A549 (cell line): Measurements from ENCODE around the gene LRIG1. TPM values are rescaled to one million over a fixed set of nuclear protein-coding genes. Genes with fewer than 3 reads are reported as not detected.

Experiments
- ATAC-seq, 2 experiments: fragments of 200-7000 bp in 1 of 2; fragments of >200 bp in 1 of 2; cut with Nextera tagmentation in 1 of 2; cut with Tn5 transposase in 1 of 2; 3 replicates each; pipeline versions ENCODE4 v1.8.0 to v1.9.1; 2018 to 2020; ENCODE audit warnings: mild to moderate bottlenecking in 1 of 2, moderate library complexity in 1 of 2
- CTCF ChIA-PET: fragments of 300-600 bp; sonication (Branson Sonifier 250); formaldehyde crosslinking; extraction: SDS; loops from one replicate; lab custom pipeline; 2021; ENCODE audit warnings: antibody characterized with exemption, inconsistent platforms; lab: Yijun Ruan, JAX
- POLR2A ChIA-PET: fragments of 350-600 bp; formaldehyde crosslinking; extraction: SDS; loops from one replicate; lab custom pipeline; 2021; ENCODE audit warnings: antibody characterized with exemption, inconsistent platforms; lab: Yijun Ruan, JAX
- DNase-seq, 2 experiments: peaks; one replicate each; pipeline versions ENCODE4 v3.0.0 to v3.0.0-alpha.2; 2011 to 2016; ENCODE audit warnings: low read depth in 1 of 2, low spot score in 1 of 2
- FAIRE-seq: peaks from 2 replicates; lab custom pipeline; 2011; peaks lifted over from hg19 to GRCh38; lab: Jason Lieb, UNC
- H3K27ac ChIP-seq, 2 experiments: fragments of >200 bp; sonication (Bioruptor Twin); formaldehyde crosslinking; 3 replicates each; pipeline ENCODE4 v1.5.1; 2016 to 2017
- H3K4me1 ChIP-seq: fragments of >200 bp; sonication (Bioruptor Twin); formaldehyde crosslinking; 3 replicates; pipeline ENCODE4 v1.6.1; 2016
- H3K4me2 ChIP-seq: fragments of >200 bp; sonication (Bioruptor Twin); formaldehyde crosslinking; 3 replicates; pipeline ENCODE4 v1.6.1; 2016
- H3K4me3 ChIP-seq: fragments of >200 bp; sonication (Bioruptor Twin); formaldehyde crosslinking; 3 replicates; pipeline ENCODE4 v1.5.1; 2016
- H3K9me3 ChIP-seq: fragments of >200 bp; sonication (Bioruptor Twin); formaldehyde crosslinking; 3 replicates; pipeline ENCODE4 v1.6.1; 2016
- BCL3 ChIP-seq: fragments of >200 bp; sonication (Bioruptor Twin); formaldehyde crosslinking; IDR thresholded peaks from 3 replicates; pipeline ENCODE4 v1.6.1; 2016
- CBX2 ChIP-seq: fragments of 200-600 bp; sonication (generic); IDR thresholded peaks from 2 replicates; pipeline ENCODE4 v1.6.1; 2016; ENCODE audit warnings: low read depth, mild to moderate bottlenecking, borderline replicate concordance
- CBX8 ChIP-seq: fragments of 200-600 bp; sonication (generic); IDR thresholded peaks from 2 replicates; pipeline ENCODE4 v1.6.1; 2016
- CEBPB ChIP-seq, 2 experiments: fragments of >200 bp in 1 of 2; sonication (Bioruptor Twin) in 1 of 2; formaldehyde crosslinking in 1 of 2; IDR thresholded peaks; 2 replicates each; pipeline ENCODE4 v1.6.1; 2012 to 2016
- CHD2 ChIP-seq: fragments of 150-350 bp; IDR thresholded peaks from 2 replicates; pipeline ENCODE4 v1.6.1; 2014; ENCODE audit warnings: low read length; ENCODE audit not compliant: partially characterized antibody
- EP300 ChIP-seq, 2 experiments: fragments of >200 bp; sonication (Bioruptor Twin); formaldehyde crosslinking; IDR thresholded peaks; 2 replicates in 1 of 2; 3 replicates in 1 of 2; pipeline ENCODE4 v1.6.1; 2016 to 2017
- ESRRA ChIP-seq: fragments of 150-350 bp; IDR thresholded peaks from 2 replicates; pipeline ENCODE4 v1.6.1; 2014; ENCODE audit warnings: mild to moderate bottlenecking, low read length, borderline replicate concordance
- GATA3 ChIP-seq: IDR thresholded peaks from 2 replicates; pipeline ENCODE4 v1.6.1; 2012; ENCODE audit warnings: borderline replicate concordance
- HEYL ChIP-seq: fragments of 250-450 bp; sonication (Bioruptor Pico); IDR thresholded peaks from 2 replicates; pipeline ENCODE4 v1.8.0; 2021; ENCODE audit warnings: mild to moderate bottlenecking, moderate library complexity
- HOXB13 ChIP-seq: fragments of 250-450 bp; sonication (Bioruptor Pico); IDR thresholded peaks from 2 replicates; pipeline ENCODE4 v1.5.0; 2020; ENCODE audit warnings: low read depth, mild to moderate bottlenecking, moderate library complexity
- HOXB5 ChIP-seq: fragments of 250-450 bp; sonication (Bioruptor Pico); IDR thresholded peaks from 2 replicates; pipeline ENCODE4 v1.5.0; 2020; ENCODE audit warnings: mild to moderate bottlenecking, moderate library complexity
- KDM1A ChIP-seq: fragments of 200-600 bp; sonication (generic); IDR thresholded peaks from 2 replicates; pipeline ENCODE4 v1.6.1; 2016; ENCODE audit warnings: low read depth, mild to moderate bottlenecking
- KDM5A ChIP-seq: fragments of 200-600 bp; sonication (generic); IDR thresholded peaks from 2 replicates; pipeline ENCODE4 v1.6.1; 2016; ENCODE audit warnings: antibody characterized with exemption, mild to moderate bottlenecking
- MYC ChIP-seq: IDR thresholded peaks from 2 replicates; pipeline ENCODE4 v1.6.1; 2012; ENCODE audit warnings: mild to moderate bottlenecking, inconsistent platforms, low read length, improper control_type of control experiment, borderline replicate concordance
- NFE2L2 ChIP-seq: fragments of 150-350 bp; conservative IDR thresholded peaks from 2 replicates; pipeline ENCODE4 v1.6.1; 2014; ENCODE audit warnings: low read length
- PBX3 ChIP-seq: IDR thresholded peaks from 2 replicates; pipeline ENCODE4 v1.6.1; 2012
- RAD21 ChIP-seq, 2 experiments: fragments of >200 bp in 1 of 2; sonication (Bioruptor Twin) in 1 of 2; formaldehyde crosslinking in 1 of 2; IDR thresholded peaks in 1 of 2; conservative IDR thresholded peaks in 1 of 2; 2 replicates in 1 of 2; 3 replicates in 1 of 2; pipeline ENCODE4 v1.6.1; 2012 to 2018; ENCODE audit warnings: inconsistent platforms in 1 of 2
- RNF2 ChIP-seq: fragments of 200-600 bp; sonication (generic); IDR thresholded peaks from 2 replicates; pipeline ENCODE4 v1.6.1; 2016; ENCODE audit warnings: low read depth, mild to moderate bottlenecking, antibody characterized with exemption, moderate library complexity, borderline replicate concordance
- SREBF2 ChIP-seq: fragments of 450-650 bp; IDR thresholded peaks from 2 replicates; pipeline ENCODE4 v1.6.1; 2014; ENCODE audit warnings: mild to moderate bottlenecking, moderate library complexity
- TFCP2L1 ChIP-seq: fragments of 250-450 bp; sonication (Bioruptor Pico); IDR thresholded peaks from 2 replicates; pipeline ENCODE4 v1.5.0; 2021; ENCODE audit warnings: mild to moderate bottlenecking
- ZC3H11A ChIP-seq: fragments of 450-650 bp; IDR thresholded peaks from 2 replicates; pipeline ENCODE4 v1.6.1; 2014; ENCODE audit warnings: antibody characterized with exemption, mild to moderate bottlenecking
- ZNF302 ChIP-seq: fragments of 250-450 bp; sonication (Bioruptor Pico); IDR thresholded peaks from 2 replicates; pipeline ENCODE4 v1.9.0; 2021; ENCODE audit warnings: inconsistent platforms, mild to moderate bottlenecking, moderate library complexity
- WGBS: methylation state at CpG from one replicate; pipeline ENCODE4 v1.1.6; 2017; ENCODE audit errors: missing lambda C conversion rate; 5-methylcytosine and 5-hydroxymethylcytosine counted together
- polyA plus RNA-seq, 4 experiments: library from polyadenylated mRNA; depleted of rRNA in 3 of 4; stranded (reverse); fragments of >200 nt; fragmentation: RNase III in 1 of 4; extraction: RNeasy Plus Mini Kit Qiagen cat#74134 plus additional on column Dnase treatment in 1 of 4; gene quantifications; 2 replicates in 3 of 4; 3 replicates in 1 of 4; pipeline ENCODE4 v1.2.3, GENCODE V29; 2011 to 2017
- TF ChIP-seq, protein P1 (sequence below): fragments of 200-600 bp; sonication (generic); IDR thresholded peaks from 2 replicates; pipeline ENCODE4 v1.6.1; 2016; ENCODE audit warnings: antibody characterized with exemption, mild to moderate bottlenecking, moderate library complexity
- TF ChIP-seq, protein P2 (sequence below): IDR thresholded peaks from 2 replicates; pipeline ENCODE4 v1.6.1; 2012; ENCODE audit warnings: low read depth, borderline replicate concordance
- TF ChIP-seq, protein P3 (sequence below): fragments of 250-450 bp; sonication (Bioruptor Pico); IDR thresholded peaks from 2 replicates; pipeline ENCODE4 v1.5.0; 2021; ENCODE audit warnings: mild to moderate bottlenecking, moderate library complexity, borderline replicate concordance
- TF ChIP-seq, protein P4 (sequence below): fragments of >200 bp; sonication (Bioruptor Twin); formaldehyde crosslinking; IDR thresholded peaks from 2 replicates; pipeline ENCODE4 v1.6.1; 2016
- TF ChIP-seq, protein P5 (sequence below): fragments of 150-350 bp; IDR thresholded peaks from 2 replicates; pipeline ENCODE4 v1.6.1; 2014; ENCODE audit warnings: low read depth, mild to moderate bottlenecking, low read length

Gene LRIG1
- polyA plus RNA-seq, 2 of the 4 experiments (the other 2 are of a cell fraction) = 1.8 to 6.2 TPM

DNA sequence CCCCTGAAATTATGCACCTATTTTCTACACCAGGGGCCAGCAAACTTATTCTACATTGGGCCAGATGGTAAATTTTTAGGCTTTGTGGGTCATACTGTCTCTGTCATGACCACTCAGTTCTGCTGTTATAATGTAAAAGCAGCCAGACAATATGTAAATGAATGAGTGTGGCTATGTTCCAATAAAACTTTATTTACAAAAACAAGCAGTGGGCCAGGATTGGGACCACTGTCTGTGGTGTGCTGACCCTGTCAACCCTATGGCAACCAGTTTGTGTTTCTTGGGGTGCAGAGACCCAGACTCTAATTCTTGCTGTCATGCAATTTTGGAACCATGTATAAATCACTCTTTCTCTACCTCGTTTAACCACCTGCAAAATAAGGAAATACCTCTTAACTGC is 74.7 kb downstream of the LRIG1 start:
- ChIA-PET POLR2A (no interaction called here), CTCF (no interaction called here)
- H3K9me3 ChIP-seq = no peaks in the 10 kb centered on the region
- DNase-seq (no peak), ATAC-seq (no peak), FAIRE-seq (no peak)
- no peak overlapping the region for H3K27ac ChIP-seq
- no peak overlapping the region for H3K4me3 ChIP-seq
- TF ChIP-seq, protein P1, sequence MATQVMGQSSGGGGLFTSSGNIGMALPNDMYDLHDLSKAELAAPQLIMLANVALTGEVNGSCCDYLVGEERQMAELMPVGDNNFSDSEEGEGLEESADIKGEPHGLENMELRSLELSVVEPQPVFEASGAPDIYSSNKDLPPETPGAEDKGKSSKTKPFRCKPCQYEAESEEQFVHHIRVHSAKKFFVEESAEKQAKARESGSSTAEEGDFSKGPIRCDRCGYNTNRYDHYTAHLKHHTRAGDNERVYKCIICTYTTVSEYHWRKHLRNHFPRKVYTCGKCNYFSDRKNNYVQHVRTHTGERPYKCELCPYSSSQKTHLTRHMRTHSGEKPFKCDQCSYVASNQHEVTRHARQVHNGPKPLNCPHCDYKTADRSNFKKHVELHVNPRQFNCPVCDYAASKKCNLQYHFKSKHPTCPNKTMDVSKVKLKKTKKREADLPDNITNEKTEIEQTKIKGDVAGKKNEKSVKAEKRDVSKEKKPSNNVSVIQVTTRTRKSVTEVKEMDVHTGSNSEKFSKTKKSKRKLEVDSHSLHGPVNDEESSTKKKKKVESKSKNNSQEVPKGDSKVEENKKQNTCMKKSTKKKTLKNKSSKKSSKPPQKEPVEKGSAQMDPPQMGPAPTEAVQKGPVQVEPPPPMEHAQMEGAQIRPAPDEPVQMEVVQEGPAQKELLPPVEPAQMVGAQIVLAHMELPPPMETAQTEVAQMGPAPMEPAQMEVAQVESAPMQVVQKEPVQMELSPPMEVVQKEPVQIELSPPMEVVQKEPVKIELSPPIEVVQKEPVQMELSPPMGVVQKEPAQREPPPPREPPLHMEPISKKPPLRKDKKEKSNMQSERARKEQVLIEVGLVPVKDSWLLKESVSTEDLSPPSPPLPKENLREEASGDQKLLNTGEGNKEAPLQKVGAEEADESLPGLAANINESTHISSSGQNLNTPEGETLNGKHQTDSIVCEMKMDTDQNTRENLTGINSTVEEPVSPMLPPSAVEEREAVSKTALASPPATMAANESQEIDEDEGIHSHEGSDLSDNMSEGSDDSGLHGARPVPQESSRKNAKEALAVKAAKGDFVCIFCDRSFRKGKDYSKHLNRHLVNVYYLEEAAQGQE = no peak
- TF ChIP-seq, protein P2, sequence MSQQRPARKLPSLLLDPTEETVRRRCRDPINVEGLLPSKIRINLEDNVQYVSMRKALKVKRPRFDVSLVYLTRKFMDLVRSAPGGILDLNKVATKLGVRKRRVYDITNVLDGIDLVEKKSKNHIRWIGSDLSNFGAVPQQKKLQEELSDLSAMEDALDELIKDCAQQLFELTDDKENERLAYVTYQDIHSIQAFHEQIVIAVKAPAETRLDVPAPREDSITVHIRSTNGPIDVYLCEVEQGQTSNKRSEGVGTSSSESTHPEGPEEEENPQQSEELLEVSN = no peak
- TF ChIP-seq CEBPB (IDR thresholded peaks at IDR 0.05) (no peak), HOXB13 (CRISPR knock-in tag) (no peak), HEYL (no peak), ZC3H11A (no peak), MYC (no peak), CBX8 (no peak), CHD2 (no peak), GATA3 (no peak), KDM5A (no peak), ZNF302 (CRISPR knock-in tag) (no peak), RAD21 (conservative IDR thresholded peaks at IDR 0.05 in 1 of 2, IDR thresholded peaks at IDR 0.05 in 1 of 2) (no peak), CBX2 (no peak), EP300 (IDR thresholded peaks at IDR 0.05) (no peak), HOXB5 (CRISPR knock-in tag) (no peak), BCL3 (no peak)
- TF ChIP-seq, protein P3, sequence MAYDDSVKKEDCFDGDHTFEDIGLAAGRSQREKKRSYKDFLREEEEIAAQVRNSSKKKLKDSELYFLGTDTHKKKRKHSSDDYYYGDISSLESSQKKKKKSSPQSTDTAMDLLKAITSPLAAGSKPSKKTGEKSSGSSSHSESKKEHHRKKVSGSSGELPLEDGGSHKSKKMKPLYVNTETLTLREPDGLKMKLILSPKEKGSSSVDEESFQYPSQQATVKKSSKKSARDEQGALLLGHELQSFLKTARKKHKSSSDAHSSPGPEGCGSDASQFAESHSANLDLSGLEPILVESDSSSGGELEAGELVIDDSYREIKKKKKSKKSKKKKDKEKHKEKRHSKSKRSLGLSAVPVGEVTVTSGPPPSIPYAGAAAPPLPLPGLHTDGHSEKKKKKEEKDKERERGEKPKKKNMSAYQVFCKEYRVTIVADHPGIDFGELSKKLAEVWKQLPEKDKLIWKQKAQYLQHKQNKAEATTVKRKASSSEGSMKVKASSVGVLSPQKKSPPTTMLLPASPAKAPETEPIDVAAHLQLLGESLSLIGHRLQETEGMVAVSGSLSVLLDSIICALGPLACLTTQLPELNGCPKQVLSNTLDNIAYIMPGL = no peak
- H3K4me2 ChIP-seq = no peak overlapping the region
- WGBS = 57% methylated on average over 1 of the region's 1 CpG
- H3K4me1 ChIP-seq = peaks cover 14% of the 10 kb centered on the region

DNA sequence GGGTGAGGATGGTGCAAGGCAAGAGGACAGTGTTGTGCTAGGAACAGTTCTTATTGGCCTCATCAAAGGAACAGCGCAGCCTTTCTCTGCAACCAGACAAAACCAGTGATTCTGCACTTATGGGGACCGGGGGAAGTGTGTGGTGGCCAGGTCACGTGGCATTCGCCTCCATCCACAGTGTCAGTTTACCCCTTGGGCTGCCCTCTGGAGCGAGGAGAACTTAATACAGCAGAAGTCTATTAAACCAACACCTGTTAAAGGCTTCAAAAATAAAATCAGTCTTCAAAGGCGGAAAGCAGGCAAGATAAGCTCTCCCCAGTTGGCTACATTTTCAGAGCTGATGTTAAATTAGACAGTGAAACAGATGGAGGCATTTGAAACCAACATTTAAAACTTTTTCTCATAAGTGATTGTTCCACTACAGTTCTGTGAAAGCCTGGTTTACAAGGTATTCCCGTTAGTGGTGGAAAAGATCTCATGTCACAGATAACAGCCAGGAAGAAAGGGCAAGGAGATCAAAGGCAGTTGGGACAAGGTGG is 75.2 kb downstream of the LRIG1 start:
- ATAC-seq = no peak
- 86% methylated on average over 7 of the region's 7 CpGs for WGBS
- no peak overlapping the region for H3K4me2 ChIP-seq
- H3K9me3 ChIP-seq = no peaks in the 10 kb centered on the region
- no peak for DNase-seq
- ChIA-PET CTCF (interaction anchor here (1.0 kb wide), 1 partner anchor 18 kb away, joined by 3 read pairs; no protein-coding TSS in a partner anchor), POLR2A (no interaction called here)
- H3K27ac ChIP-seq = no peak overlapping the region
- no peak overlapping the region for H3K4me3 ChIP-seq
- FAIRE-seq = no peak
- H3K4me1 ChIP-seq = peaks cover 14% of the 10 kb centered on the region
- TF ChIP-seq, protein P4, sequence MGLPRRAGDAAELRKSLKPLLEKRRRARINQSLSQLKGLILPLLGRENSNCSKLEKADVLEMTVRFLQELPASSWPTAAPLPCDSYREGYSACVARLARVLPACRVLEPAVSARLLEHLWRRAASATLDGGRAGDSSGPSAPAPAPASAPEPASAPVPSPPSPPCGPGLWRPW = no peak
- TF ChIP-seq ZNF302 (CRISPR knock-in tag) (no peak), MYC (no peak), SREBF2 (no peak), NFE2L2 (no peak), ESRRA (no peak), KDM1A (no peak), PBX3 (no peak), RNF2 (no peak), TFCP2L1 (no peak), HEYL (no peak), CEBPB (IDR thresholded peaks at IDR 0.05) (no peak)
- TF ChIP-seq, protein P5, sequence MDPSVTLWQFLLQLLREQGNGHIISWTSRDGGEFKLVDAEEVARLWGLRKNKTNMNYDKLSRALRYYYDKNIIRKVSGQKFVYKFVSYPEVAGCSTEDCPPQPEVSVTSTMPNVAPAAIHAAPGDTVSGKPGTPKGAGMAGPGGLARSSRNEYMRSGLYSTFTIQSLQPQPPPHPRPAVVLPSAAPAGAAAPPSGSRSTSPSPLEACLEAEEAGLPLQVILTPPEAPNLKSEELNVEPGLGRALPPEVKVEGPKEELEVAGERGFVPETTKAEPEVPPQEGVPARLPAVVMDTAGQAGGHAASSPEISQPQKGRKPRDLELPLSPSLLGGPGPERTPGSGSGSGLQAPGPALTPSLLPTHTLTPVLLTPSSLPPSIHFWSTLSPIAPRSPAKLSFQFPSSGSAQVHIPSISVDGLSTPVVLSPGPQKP = no peak
